ENCODE results near the gene CRYGB. TPM values are rescaled to one million over a fixed set of nuclear protein-coding genes. Genes with fewer than 3 reads are reported as not detected.

Gene CRYGB
- total and polyA plus RNA-seq, 2 of the 4 experiments (the other 2 are of a cell fraction), result not detected

DNA sequence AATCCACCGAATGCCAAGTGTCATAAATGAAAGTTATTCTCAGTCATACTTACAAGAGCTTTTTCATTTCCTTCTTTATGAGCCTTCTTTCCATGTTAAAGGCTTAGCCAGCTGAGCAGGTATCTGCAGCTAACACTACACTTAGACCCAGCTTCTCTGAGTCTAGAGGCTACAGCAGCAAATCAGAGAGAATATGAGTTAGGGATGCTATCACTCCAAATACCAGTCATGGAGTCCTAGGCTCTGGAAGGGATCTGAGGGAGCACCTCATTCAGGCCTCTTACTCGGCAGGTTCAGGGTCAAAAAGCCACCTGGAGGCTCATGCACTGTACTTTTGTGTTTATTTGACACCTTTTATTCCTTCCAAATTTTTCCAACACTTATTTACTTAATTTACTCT lies 40.9 kb upstream of the CRYGB start:
- Histone ChIP-seq H2BK15ac (ENCODE audit: low read depth, low read length) (no peak overlapping the region), H4K20me1 (ENCODE audit: insufficient read depth, low read length) (no peaks in the 10 kb centered on the region), H2BK5ac (ENCODE audit: low read depth, low read length, poor library complexity, severe bottlenecking) (no peak overlapping the region), H2BK20ac (ENCODE audit: low read depth, low read length) (no peak overlapping the region), H4K8ac (ENCODE audit: low read depth in 2 of 2, low read length in 2 of 2) (no peak overlapping the region), H3K23ac (ENCODE audit: low read depth, low read length) (no peak overlapping the region), H3K4me1 (ENCODE audit: control insufficient read depth, insufficient read depth, low read length) (no peaks in the 10 kb centered on the region), H3K9me1 (ENCODE audit: insufficient read depth, low read length) (no peaks in the 10 kb centered on the region), H2BK120ac (ENCODE audit: low read depth, low read length) (no peak overlapping the region), H3K36me3 (ENCODE audit: control insufficient read depth, insufficient read depth, low read length) (no peaks in the 10 kb centered on the region), H2AK5ac (ENCODE audit: low read depth, low read length) (no peak overlapping the region), H3K4me3 (ENCODE audit: insufficient read depth, low read depth, low read length) (no peak overlapping the region), H3K27me3 (ENCODE audit: control insufficient read depth, insufficient read depth, low read length) (peaks cover 18% of the 10 kb centered on the region), H3K27ac (ENCODE audit: insufficient read depth, low read length) (no peak overlapping the region), H3K79me1 (ENCODE audit: low read depth in 1 of 2, low read length in 2 of 2) (no peaks in the 10 kb centered on the region), H3K9me3 (ENCODE audit: control insufficient read depth, insufficient read depth, low read length) (no peaks in the 10 kb centered on the region), H3K56ac (ENCODE audit: extremely low read depth, insufficient read depth, low read length) (no peak overlapping the region), H2AK9ac (replicated peaks; ENCODE audit: low read depth, low read length, poor library complexity) (no peak overlapping the region), H4K91ac (ENCODE audit: insufficient read depth, low read depth, low read length) (no peak overlapping the region), H3K14ac (replicated peaks; ENCODE audit: low read depth, low read length) (no peak overlapping the region), H4K5ac (ENCODE audit: low read depth, low read length) (no peak overlapping the region), H3K18ac (ENCODE audit: low read depth, low read length) (no peak overlapping the region), H3K4ac (ENCODE audit: low read depth, low read length) (no peak overlapping the region), H2AFZ (replicated peaks; ENCODE audit: low read length, poor library complexity) (no peak overlapping the region), H3K4me2 (ENCODE audit: low read depth, low read length) (no peak overlapping the region), H3K9ac (ENCODE audit: low read depth, low read length) (no peak overlapping the region)
- CTCF ChIA-PET, result no interaction called here
- TF ChIP-seq RAD21 (IDR thresholded peaks at IDR 0.05; ENCODE audit: low read length), result no peak
- TF ChIP-seq ELK1 (IDR thresholded peaks at IDR 0.05; ENCODE audit: borderline replicate concordance, low read depth, low read length), result no peak
- TF ChIP-seq USF2 (IDR thresholded peaks at IDR 0.05; ENCODE audit: low read depth, low read length), result no peak
- no peak for TF ChIP-seq BHLHE40 (IDR thresholded peaks at IDR 0.05; ENCODE audit: low read depth, low read length)
- TF ChIP-seq MAZ (IDR thresholded peaks at IDR 0.05; ENCODE audit: borderline replicate concordance, low read depth, low read length), result no peak
- dilution Hi-C loops (cut with HindIII; ENCODE audit: low sequenced_read_pairs, unreplicated experiment), result no loop called here
- DNase-seq, result no peak
- WGBS, 2 experiments (ENCODE audit: extremely low coverage in 2 of 2, insufficient read length in 1 of 2), result 50% methylated on average over 1 of the region's 2 CpGs; no CpG with 5 or more reads in 1 of the 2 experiments
- in situ Hi-C loops (cut with MboI; ENCODE audit: low sequenced_read_pairs), result no loop called here
- intact Hi-C loops (cut with micrococcal nuclease), result no loop called here
- POLR2A ChIA-PET (ENCODE audit: unreplicated experiment), result no interaction called here
- no peak for ATAC-seq (ENCODE audit: low read depth)
- BruUV-seq (replicated peaks), result no TSS peak

All from IMR-90 (cell line).